ENCODE measurements around the gene ITGA6. TPM values are rescaled to one million over a fixed set of nuclear protein-coding genes. Genes with fewer than 3 reads are reported as not detected.
A peak's percentile ranks its signal among the peaks of the same experiment; 100 is the strongest.

ITGA6 gene
- total and polyA plus RNA-seq, 2 donors from 2014 or later: 32.8 to 89.1 TPM

- Histone ChIP-seq H3K27ac (ENCODE audit: low read depth in 2 of 2, low read length in 2 of 2) (no peak overlapping the region), H3K9ac (ENCODE audit: low read length in 3 of 3) (no peak overlapping the region), H3K9me3 (ENCODE audit: control insufficient read depth in 2 of 3, insufficient read depth in 1 of 3, low read length in 3 of 3) (no peaks in the 10 kb centered on the region), H3K4me1 (ENCODE audit: control insufficient read depth in 2 of 3, insufficient read depth in 2 of 3, low read depth in 1 of 3, low read length in 3 of 3) (peaks cover 2 to 6% (median 2%) of the 10 kb centered on the region in 3 donors), H3K4me3 (ENCODE audit: low read length in 3 of 3) (no peak overlapping the region), H3K36me3 (ENCODE audit: control insufficient read depth in 2 of 3, insufficient read depth in 3 of 3, low read length in 3 of 3) (no peaks in the 10 kb centered on the region), H3K27me3 (ENCODE audit: control insufficient read depth, insufficient read depth, low read length) (no peaks in the 10 kb centered on the region)
- FAIRE-seq (no peak), DNase-seq (no peak)
- intact Hi-C loops (cut with DNase I): no loop called here
- TF ChIP-seq CTCF (IDR thresholded peaks at IDR 0.05; ENCODE audit: borderline replicate concordance, extremely low read depth, insufficient read depth): no peak
Measured at GRCh38 chr2:172415157-172415864, 12.1 kb upstream of the ITGA6 start.

- Histone ChIP-seq H3K27ac (ENCODE audit: low read depth in 2 of 2, low read length in 2 of 2) (no peak overlapping the region), H3K4me1 (ENCODE audit: control insufficient read depth in 2 of 3, insufficient read depth in 2 of 3, low read depth in 1 of 3, low read length in 3 of 3) (peaks cover 2 to 6% (median 2%) of the 10 kb centered on the region in 3 donors), H3K4me3 (ENCODE audit: low read length in 3 of 3) (no peak overlapping the region), H3K36me3 (ENCODE audit: control insufficient read depth in 2 of 3, insufficient read depth in 3 of 3, low read length in 3 of 3) (no peaks in the 10 kb centered on the region), H3K9ac (ENCODE audit: low read length in 3 of 3) (no peak overlapping the region), H3K9me3 (ENCODE audit: control insufficient read depth in 2 of 3, insufficient read depth in 1 of 3, low read length in 3 of 3) (no peaks in the 10 kb centered on the region), H3K27me3 (ENCODE audit: control insufficient read depth, insufficient read depth, low read length) (no peaks in the 10 kb centered on the region)
- no peak for FAIRE-seq
- TF ChIP-seq CTCF (IDR thresholded peaks at IDR 0.05; ENCODE audit: borderline replicate concordance, extremely low read depth, insufficient read depth): no peak
- intact Hi-C loops (cut with DNase I): no loop called here
- DNase-seq: peak in 3 of 5 donors; percentile 45 to 87 (median 80)
Measured at GRCh38 chr2:172415865-172416183, 11.6 kb upstream of the ITGA6 start.

GRCh38 chr2:172416447-172417058, 10.8 kb upstream of the ITGA6 start:
- no peak for FAIRE-seq

More at GRCh38 chr2:172416447-172417058, 10.8 kb upstream of the ITGA6 start:
- no peaks in the 10 kb centered on the region for H3K27me3 ChIP-seq (ENCODE audit: control insufficient read depth, insufficient read depth, low read length)
- intact Hi-C loops (cut with DNase I): no loop called here
- H3K36me3 ChIP-seq (ENCODE audit: control insufficient read depth in 2 of 3, insufficient read depth in 3 of 3, low read length in 3 of 3): no peaks in the 10 kb centered on the region
- DNase-seq: no peak
- no peak overlapping the region for H3K9ac ChIP-seq (ENCODE audit: low read length in 3 of 3)
- H3K4me1 ChIP-seq (ENCODE audit: control insufficient read depth in 2 of 3, insufficient read depth in 2 of 3, low read depth in 1 of 3, low read length in 3 of 3): peaks cover 2 to 6% (median 2%) of the 10 kb centered on the region in 3 donors
- H3K27ac ChIP-seq (ENCODE audit: low read depth in 2 of 2, low read length in 2 of 2): no peak overlapping the region
- H3K4me3 ChIP-seq (ENCODE audit: low read length in 3 of 3): no peak overlapping the region
- no peak for TF ChIP-seq CTCF (IDR thresholded peaks at IDR 0.05; ENCODE audit: borderline replicate concordance, extremely low read depth, insufficient read depth)
- no peaks in the 10 kb centered on the region for H3K9me3 ChIP-seq (ENCODE audit: control insufficient read depth in 2 of 3, insufficient read depth in 1 of 3, low read length in 3 of 3)

Data from kidney (tissue), 14 donors.